ENCODE data around the gene RIF1. TPM values are rescaled to one million over a fixed set of nuclear protein-coding genes. Genes with fewer than 3 reads are reported as not detected.

Gene RIF1
- total RNA-seq, 2 donors from 2014 or later, result 22.6 to 38.2 TPM

GRCh38 chr2:151438506-151438905 lies 28.8 kb downstream of the RIF1 start:
- Histone ChIP-seq H3K27ac (no peak overlapping the region), H3K4me3 (no peak overlapping the region), H3K4me1 (no peaks in the 10 kb centered on the region), H3K36me3 (replicated peaks in 1 of 2; ENCODE audit: insufficient read depth in 1 of 2, low read depth in 2 of 2) (peaks cover 0 to 47% of the 10 kb centered on the region in 2 donors), H3K27me3 (no peaks in the 10 kb centered on the region), H3K9me3 (no peaks in the 10 kb centered on the region)
- 80 to 86% methylated on average over 4 of the region's 4 CpGs for WGBS, 2 donors
- intact Hi-C loops (cut with DNase I), result no loop called here
- ATAC-seq, result no peak
- no peak for TF ChIP-seq CTCF (IDR thresholded peaks at IDR 0.05)
- no peak for TF ChIP-seq POLR2A (IDR thresholded peaks at IDR 0.05)
- DNase-seq, result no peak

DNA sequence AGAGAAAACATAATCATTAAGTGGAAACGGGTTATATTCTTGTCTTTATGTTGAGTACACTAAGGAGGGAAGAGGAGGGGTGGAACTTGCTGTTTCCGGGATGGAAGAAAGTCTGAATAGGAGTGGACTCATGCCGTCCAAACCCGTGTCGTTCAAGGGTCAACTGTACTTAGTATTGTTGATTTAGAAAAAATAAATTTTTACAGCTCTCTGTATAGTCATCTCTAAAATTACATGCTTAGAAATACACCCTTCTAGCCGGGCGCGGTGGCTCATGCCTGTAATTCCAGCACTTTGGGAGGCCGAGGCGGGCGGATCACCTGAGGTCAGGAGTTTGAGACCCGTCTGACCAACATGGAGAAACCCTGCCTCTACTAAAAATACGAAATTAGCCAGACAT lies 29.4 kb downstream of the RIF1 start:
- intact Hi-C loops (cut with DNase I), result no loop called here
- no peak for DNase-seq
- ATAC-seq, result no peak
- 95 to 96% methylated on average over 13 of the region's 13 CpGs for WGBS, 2 donors
- Histone ChIP-seq H3K9me3 (no peaks in the 10 kb centered on the region), H3K27ac (no peak overlapping the region), H3K36me3 (replicated peaks in 1 of 2; ENCODE audit: insufficient read depth in 1 of 2, low read depth in 2 of 2) (peaks cover 0 to 47% of the 10 kb centered on the region in 2 donors), H3K27me3 (no peaks in the 10 kb centered on the region), H3K4me1 (no peaks in the 10 kb centered on the region), H3K4me3 (no peak overlapping the region)
- no peak for TF ChIP-seq POLR2A (IDR thresholded peaks at IDR 0.05)
- TF ChIP-seq CTCF (IDR thresholded peaks at IDR 0.05), result no peak

GRCh38 chr2:151459358-151459757 lies 49.7 kb downstream of the RIF1 start:
- TF ChIP-seq CTCF (IDR thresholded peaks at IDR 0.05) (no peak), POLR2A (IDR thresholded peaks at IDR 0.05) (no peak)
- intact Hi-C loops (cut with DNase I), result no loop called here
- Histone ChIP-seq H3K27ac (no peak overlapping the region), H3K36me3 (replicated peaks in 1 of 2; ENCODE audit: insufficient read depth in 1 of 2, low read depth in 2 of 2) (peaks cover 5 to 15% of the 10 kb centered on the region in 2 donors), H3K4me3 (no peak overlapping the region), H3K9me3 (no peaks in the 10 kb centered on the region), H3K4me1 (no peaks in the 10 kb centered on the region), H3K27me3 (no peaks in the 10 kb centered on the region)
- DNase-seq (no peak), ATAC-seq (no peak)
- 55% methylated on average over 1 of the region's 1 CpG for WGBS, 2 donors

DNA sequence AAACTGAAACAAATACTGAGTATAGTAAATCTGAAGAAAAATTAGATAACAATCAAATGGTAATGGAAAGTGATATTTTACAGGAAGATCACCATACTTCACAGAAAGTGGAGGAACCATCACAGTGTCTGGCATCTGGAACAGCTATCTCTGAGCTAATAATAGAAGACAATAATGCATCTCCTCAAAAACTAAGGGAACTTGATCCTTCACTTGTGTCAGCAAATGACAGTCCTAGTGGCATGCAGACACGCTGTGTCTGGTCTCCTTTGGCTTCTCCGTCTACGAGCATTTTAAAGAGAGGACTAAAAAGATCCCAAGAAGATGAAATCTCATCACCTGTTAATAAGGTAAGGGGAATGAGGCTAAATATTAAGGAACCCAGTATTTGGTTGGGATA lies 56.1 kb downstream of the RIF1 start:
- Histone ChIP-seq H3K36me3 (replicated peaks in 1 of 2; ENCODE audit: insufficient read depth in 1 of 2, low read depth in 2 of 2) (peaks cover 5 to 35% of the 10 kb centered on the region in 2 donors), H3K27ac (no peak overlapping the region), H3K27me3 (no peaks in the 10 kb centered on the region), H3K4me3 (no peak overlapping the region), H3K9me3 (no peaks in the 10 kb centered on the region), H3K4me1 (no peaks in the 10 kb centered on the region)
- WGBS, 2 donors, result 89 to 97% methylated on average over 3 of the region's 3 CpGs
- no peak for ATAC-seq
- no peak for TF ChIP-seq CTCF (IDR thresholded peaks at IDR 0.05)
- no peak for TF ChIP-seq POLR2A (IDR thresholded peaks at IDR 0.05)
- DNase-seq, result no peak
- intact Hi-C loops (cut with DNase I), result no loop called here

DNA sequence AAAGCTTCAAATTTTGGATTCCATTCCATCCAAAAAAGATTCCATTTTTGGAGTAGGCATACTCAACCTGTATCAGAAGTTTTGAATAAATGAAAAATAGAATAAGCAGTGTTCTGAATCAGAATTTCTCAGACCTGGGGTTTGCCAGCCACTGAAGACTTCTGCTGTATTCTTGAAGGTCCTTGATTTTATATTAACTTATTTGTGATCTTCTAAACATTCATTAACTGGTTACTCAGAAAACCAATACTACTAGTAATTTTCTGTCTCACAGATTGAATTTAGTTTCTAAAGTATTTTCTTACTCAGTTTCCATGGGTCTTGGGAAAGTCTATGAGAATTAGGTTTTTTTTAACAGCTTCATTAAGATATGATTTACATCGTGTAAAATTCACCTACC lies 60.9 kb downstream of the RIF1 start:
- WGBS, 2 donors, result 97 to 98% methylated on average over 1 of the region's 1 CpG
- H3K27ac ChIP-seq, result no peak overlapping the region
- peaks cover 0 to 34% of the 10 kb centered on the region in 2 donors for H3K36me3 ChIP-seq (replicated peaks in 1 of 2; ENCODE audit: insufficient read depth in 1 of 2, low read depth in 2 of 2)
- H3K4me1 ChIP-seq, result no peaks in the 10 kb centered on the region
- no peaks in the 10 kb centered on the region for H3K27me3 ChIP-seq
- no peak overlapping the region for H3K4me3 ChIP-seq
- intact Hi-C loops (cut with DNase I), result no loop called here
- no peak for DNase-seq
- H3K9me3 ChIP-seq, result no peaks in the 10 kb centered on the region
- TF ChIP-seq POLR2A (IDR thresholded peaks at IDR 0.05) (no peak), CTCF (IDR thresholded peaks at IDR 0.05) (no peak)
- no peak for ATAC-seq

Data from body of pancreas (tissue), 4 donors.